GM12864 (cell line): Measurements from ENCODE around the gene TMEM213.

Experiments
- DNase-seq: peaks from one replicate; pipeline ENCODE4 v3.0.0-alpha.2; 2011; ENCODE audit warnings: low read depth
- H3K4me3 ChIP-seq: 2 replicates; pipeline ENCODE4 v1.5.1; 2011; ENCODE audit warnings: mild to moderate bottlenecking, low read depth, low read length, control low read depth
- TF ChIP-seq, protein P1 (sequence below): IDR thresholded peaks from 2 replicates; pipeline ENCODE4 v1.5.1; 2011; ENCODE audit warnings: low read depth, mild to moderate bottlenecking, moderate library complexity, low read length, control low read depth, inconsistent platforms; ENCODE audit errors: missing control alignments

Gene TMEM213

DNA sequence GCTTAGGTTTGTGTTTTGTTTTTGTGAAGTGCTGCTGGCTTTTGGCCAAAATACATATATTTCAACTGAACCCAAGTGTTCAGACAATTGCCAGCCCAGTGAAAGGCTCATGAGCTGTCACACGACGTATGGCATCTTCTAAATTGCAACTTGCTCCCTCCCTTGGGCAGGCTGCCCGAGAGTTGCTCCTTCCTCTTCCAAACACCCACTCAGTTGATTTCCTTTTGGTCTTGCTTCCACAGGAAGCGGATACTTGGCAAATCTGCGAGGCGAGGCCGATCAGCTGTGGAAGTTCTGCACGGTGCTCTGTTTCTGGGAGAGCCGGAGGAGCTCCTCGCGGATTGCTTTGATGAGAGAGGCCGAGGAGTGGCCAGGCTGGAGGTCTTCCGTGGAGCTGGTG lies 39.8 kb downstream of the TMEM213 start:
- no peak overlapping the region for H3K4me3 ChIP-seq
- no peak for DNase-seq
- TF ChIP-seq, protein P1, sequence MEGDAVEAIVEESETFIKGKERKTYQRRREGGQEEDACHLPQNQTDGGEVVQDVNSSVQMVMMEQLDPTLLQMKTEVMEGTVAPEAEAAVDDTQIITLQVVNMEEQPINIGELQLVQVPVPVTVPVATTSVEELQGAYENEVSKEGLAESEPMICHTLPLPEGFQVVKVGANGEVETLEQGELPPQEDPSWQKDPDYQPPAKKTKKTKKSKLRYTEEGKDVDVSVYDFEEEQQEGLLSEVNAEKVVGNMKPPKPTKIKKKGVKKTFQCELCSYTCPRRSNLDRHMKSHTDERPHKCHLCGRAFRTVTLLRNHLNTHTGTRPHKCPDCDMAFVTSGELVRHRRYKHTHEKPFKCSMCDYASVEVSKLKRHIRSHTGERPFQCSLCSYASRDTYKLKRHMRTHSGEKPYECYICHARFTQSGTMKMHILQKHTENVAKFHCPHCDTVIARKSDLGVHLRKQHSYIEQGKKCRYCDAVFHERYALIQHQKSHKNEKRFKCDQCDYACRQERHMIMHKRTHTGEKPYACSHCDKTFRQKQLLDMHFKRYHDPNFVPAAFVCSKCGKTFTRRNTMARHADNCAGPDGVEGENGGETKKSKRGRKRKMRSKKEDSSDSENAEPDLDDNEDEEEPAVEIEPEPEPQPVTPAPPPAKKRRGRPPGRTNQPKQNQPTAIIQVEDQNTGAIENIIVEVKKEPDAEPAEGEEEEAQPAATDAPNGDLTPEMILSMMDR, result no peak

- TF ChIP-seq, protein P1, result no peak
- no peak for DNase-seq
- no peak overlapping the region for H3K4me3 ChIP-seq
These were observed 40.4 kb downstream of the TMEM213 start for GRCh38 chr7:138838166-138838565.

DNA sequence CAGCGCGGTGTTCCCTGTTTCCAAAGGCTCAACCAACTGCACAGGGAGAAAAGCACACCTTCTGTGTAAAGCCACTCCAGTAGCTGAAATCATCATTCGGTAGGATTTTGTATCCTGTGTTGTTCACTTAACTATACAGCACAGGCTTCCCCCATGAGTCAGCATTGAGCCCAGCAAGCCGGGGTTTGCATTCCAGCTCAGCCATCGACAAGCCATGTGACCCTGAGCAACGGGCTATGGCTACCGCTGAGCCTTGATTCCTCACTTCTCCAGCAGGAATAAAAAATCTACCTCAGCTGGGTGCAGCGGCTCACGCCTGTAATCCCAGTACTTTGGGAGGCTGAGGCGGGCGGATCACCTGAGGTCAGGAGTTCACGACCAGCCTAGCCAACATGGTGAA lies 44.3 kb downstream of the TMEM213 start:
- TF ChIP-seq, protein P1, result no peak
- no peak overlapping the region for H3K4me3 ChIP-seq
- no peak for DNase-seq

DNA sequence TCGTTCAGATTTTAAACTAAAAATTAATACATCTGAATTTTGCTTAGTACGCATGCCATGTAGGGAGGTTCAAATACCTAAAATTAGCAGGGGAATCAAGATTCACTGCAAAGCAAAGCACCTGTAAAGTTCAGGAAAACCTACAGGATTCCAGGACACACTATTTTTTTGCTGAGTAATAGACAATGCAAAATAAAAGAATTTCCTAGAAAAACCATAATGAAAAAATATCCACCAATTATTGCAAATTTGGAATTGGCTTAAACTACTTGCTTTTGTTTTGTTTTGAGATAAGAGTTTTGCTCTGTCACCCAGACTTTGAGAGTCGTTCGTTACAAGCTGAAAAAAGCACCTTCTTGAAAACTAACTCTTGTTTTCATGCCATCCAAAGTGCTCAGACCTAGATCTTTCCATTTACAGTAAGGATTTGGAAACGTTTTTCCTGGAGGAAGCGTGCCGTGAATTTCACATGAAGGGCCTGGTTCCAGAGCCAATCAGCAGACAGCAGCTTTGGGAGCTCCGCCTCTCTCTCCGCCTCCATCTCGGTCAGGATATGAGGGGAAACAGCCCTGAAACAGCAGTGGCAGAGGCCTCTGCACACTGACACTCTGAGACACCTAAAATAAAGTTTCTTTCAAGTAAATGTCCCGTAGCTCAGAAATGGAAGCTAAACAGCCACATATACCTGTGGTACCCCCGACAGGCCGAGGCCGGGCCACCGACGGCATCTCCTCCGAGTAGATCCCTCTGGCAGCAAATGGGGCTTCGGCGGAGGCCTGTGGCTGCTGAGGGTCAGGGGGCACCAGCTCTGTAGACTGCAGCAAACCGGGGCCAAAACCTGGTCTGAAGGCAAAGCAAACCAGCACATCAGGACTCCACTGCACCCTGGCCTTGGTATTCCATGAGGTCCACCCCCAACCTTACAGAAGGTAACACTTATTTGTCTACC lies 46.1 kb downstream of the TMEM213 start:
- H3K4me3 ChIP-seq, result no peak overlapping the region
- DNase-seq, result no peak
- TF ChIP-seq, protein P1, result no peak

GRCh38 chr7:138845711-138846110 lies 47.9 kb downstream of the TMEM213 start:
- DNase-seq, result no peak
- TF ChIP-seq, protein P1, result no peak
- no peak overlapping the region for H3K4me3 ChIP-seq

DNA sequence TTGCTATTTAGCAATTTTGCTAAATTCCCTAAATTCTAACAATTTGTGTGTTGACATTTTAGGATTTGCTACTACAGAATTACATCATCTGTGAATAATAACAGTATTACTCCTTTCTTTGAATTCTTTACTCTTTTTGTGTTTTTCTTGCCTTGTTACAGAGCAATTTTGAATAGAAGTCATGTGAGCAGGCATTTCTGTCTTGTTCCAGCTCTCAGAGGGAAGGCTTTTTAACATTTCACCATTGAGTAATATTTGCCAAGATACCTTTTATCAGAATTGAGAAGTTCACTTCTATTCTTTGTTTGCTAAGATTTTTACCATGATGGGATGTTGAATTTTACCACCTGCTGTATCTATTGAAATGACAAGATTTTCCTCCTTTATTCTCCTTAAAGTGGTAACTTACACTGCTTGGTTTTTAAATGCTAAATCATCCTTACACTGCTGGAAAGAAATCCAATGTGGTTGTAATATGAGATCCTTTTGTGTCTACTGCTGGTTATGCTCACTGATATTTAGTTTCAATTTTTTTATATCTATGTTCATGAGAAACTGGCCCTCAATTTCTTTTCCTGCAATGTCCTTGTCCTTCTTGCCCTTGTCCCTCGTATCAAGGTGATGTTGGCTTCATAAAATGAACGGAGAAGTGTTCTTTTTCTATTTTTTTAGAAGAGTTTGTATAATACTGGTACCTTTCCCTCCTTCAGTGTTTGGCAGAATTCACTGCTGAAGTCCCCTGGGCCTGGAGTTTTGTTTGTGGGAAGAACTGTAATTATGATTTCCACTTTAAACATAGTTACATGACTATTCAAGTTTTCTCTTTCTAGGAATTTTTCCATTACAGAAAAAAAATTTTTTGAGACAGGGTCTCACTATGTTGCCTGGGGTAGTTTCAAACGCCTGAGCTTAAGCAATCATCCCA lies 50.5 kb downstream of the TMEM213 start:
- TF ChIP-seq, protein P1, result no peak
- no peak for DNase-seq
- H3K4me3 ChIP-seq, result no peak overlapping the region
